ENCODE measurements around the gene NCOR2.

The NCOR2 gene

GRCh38 chr12:124567673-124568373 is 411 bp upstream of the NCOR2 start:
- no peaks in the 10 kb centered on the region for H3K27me3 ChIP-seq (ENCODE audit: control insufficient read depth, insufficient read depth, low read length)
- H3K27ac ChIP-seq (ENCODE audit: low read depth, low read length) = peak overlapping the region; percentile 94
- H3K36me3 ChIP-seq (ENCODE audit: control insufficient read depth, insufficient read depth, low read length) = no peaks in the 10 kb centered on the region
- peaks cover 26% of the 10 kb centered on the region for H3K4me1 ChIP-seq (ENCODE audit: control insufficient read depth, insufficient read depth, low read length)
- no peak overlapping the region for H3K9ac ChIP-seq (ENCODE audit: low read length)
- peak overlapping the region; percentile 65 for H3K4me3 ChIP-seq (ENCODE audit: low read length)

- no peaks in the 10 kb centered on the region for H3K36me3 ChIP-seq (ENCODE audit: control insufficient read depth, insufficient read depth, low read length)
- peak overlapping the region; percentile 91 for H3K9ac ChIP-seq (ENCODE audit: low read length)
- H3K4me3 ChIP-seq (ENCODE audit: low read length) = peak overlapping the region; percentile 90
- no peaks in the 10 kb centered on the region for H3K27me3 ChIP-seq (ENCODE audit: control insufficient read depth, insufficient read depth, low read length)
- peak overlapping the region; percentile 96 for H3K27ac ChIP-seq (ENCODE audit: low read depth, low read length)
- H3K4me1 ChIP-seq (ENCODE audit: control insufficient read depth, insufficient read depth, low read length) = peaks cover 28% of the 10 kb centered on the region
Measured at GRCh38 chr12:124566161-124566996, 1.0 kb downstream of the NCOR2 start.

- Histone ChIP-seq H3K27ac (ENCODE audit: low read depth, low read length) (peak overlapping the region; percentile 96), H3K4me1 (ENCODE audit: control insufficient read depth, insufficient read depth, low read length) (peaks cover 28% of the 10 kb centered on the region), H3K9ac (ENCODE audit: low read length) (no peak overlapping the region), H3K36me3 (ENCODE audit: control insufficient read depth, insufficient read depth, low read length) (no peaks in the 10 kb centered on the region), H3K4me3 (ENCODE audit: low read length) (peak overlapping the region; percentile 90), H3K27me3 (ENCODE audit: control insufficient read depth, insufficient read depth, low read length) (no peaks in the 10 kb centered on the region)
Measured at GRCh38 chr12:124565656-124566160, 1.7 kb downstream of the NCOR2 start.

GRCh38 chr12:124564971-124565491 is 2.4 kb downstream of the NCOR2 start:
- no peak overlapping the region for H3K27ac ChIP-seq (ENCODE audit: low read depth, low read length)
- no peaks in the 10 kb centered on the region for H3K27me3 ChIP-seq (ENCODE audit: control insufficient read depth, insufficient read depth, low read length)
- H3K4me1 ChIP-seq (ENCODE audit: control insufficient read depth, insufficient read depth, low read length) = peaks cover 32% of the 10 kb centered on the region
- no peak overlapping the region for H3K9ac ChIP-seq (ENCODE audit: low read length)
- H3K4me3 ChIP-seq (ENCODE audit: low read length) = no peak overlapping the region
- H3K36me3 ChIP-seq (ENCODE audit: control insufficient read depth, insufficient read depth, low read length) = no peaks in the 10 kb centered on the region

DNA sequence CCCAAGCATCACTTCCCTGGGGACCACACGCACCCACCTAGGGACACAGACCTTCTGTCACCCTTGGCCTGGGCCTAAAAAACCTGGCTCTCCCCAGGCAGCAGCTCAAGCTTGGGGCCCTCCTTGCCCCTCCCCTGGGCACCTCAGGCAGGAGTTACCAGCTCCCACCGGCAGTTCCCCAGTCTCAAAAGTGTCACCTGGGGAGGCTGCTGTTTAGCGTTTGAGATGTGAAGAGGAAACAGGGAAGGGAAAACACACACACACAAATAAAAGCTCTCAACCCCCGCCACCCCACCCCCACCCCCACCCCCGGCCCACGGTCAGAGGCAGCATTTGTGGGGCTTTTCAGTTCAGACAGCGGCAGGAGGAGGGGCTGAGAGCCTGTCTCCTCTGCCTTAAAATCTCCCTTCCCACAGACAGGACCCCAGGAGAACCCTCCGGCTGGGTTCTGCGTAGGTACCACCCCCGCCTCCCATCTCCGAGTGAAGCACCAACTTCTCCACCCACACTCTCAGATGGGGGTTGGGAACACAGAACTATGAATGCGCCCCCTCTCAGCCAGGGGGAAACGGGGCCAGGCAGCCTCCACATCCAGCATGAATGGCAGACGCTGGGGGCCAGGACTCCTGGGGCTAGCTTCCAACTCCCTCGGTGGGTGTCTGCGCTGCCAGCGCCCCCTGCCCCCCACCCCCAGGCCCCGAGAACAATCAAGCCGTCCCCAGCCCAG is 3.0 kb downstream of the NCOR2 start:
- H3K36me3 ChIP-seq (ENCODE audit: control insufficient read depth, insufficient read depth, low read length) = no peaks in the 10 kb centered on the region
- no peak overlapping the region for H3K4me3 ChIP-seq (ENCODE audit: low read length)
- peak overlapping the region; percentile 34 for H3K27ac ChIP-seq (ENCODE audit: low read depth, low read length)
- peaks cover 32% of the 10 kb centered on the region for H3K4me1 ChIP-seq (ENCODE audit: control insufficient read depth, insufficient read depth, low read length)
- no peak overlapping the region for H3K9ac ChIP-seq (ENCODE audit: low read length)
- no peaks in the 10 kb centered on the region for H3K27me3 ChIP-seq (ENCODE audit: control insufficient read depth, insufficient read depth, low read length)

- Histone ChIP-seq H3K9ac (ENCODE audit: low read length) (no peak overlapping the region), H3K27ac (ENCODE audit: low read depth, low read length) (peak overlapping the region; percentile 34), H3K36me3 (ENCODE audit: control insufficient read depth, insufficient read depth, low read length) (no peaks in the 10 kb centered on the region), H3K27me3 (ENCODE audit: control insufficient read depth, insufficient read depth, low read length) (no peaks in the 10 kb centered on the region), H3K4me3 (ENCODE audit: low read length) (no peak overlapping the region), H3K4me1 (ENCODE audit: control insufficient read depth, insufficient read depth, low read length) (peaks cover 26% of the 10 kb centered on the region)
Measured at GRCh38 chr12:124563809-124564208, 3.6 kb downstream of the NCOR2 start.

- H3K36me3 ChIP-seq (ENCODE audit: control insufficient read depth, insufficient read depth, low read length) = no peaks in the 10 kb centered on the region
- H3K9ac ChIP-seq (ENCODE audit: low read length) = no peak overlapping the region
- H3K4me1 ChIP-seq (ENCODE audit: control insufficient read depth, insufficient read depth, low read length) = peaks cover 25% of the 10 kb centered on the region
- H3K4me3 ChIP-seq (ENCODE audit: low read length) = no peak overlapping the region
- no peaks in the 10 kb centered on the region for H3K27me3 ChIP-seq (ENCODE audit: control insufficient read depth, insufficient read depth, low read length)
- H3K27ac ChIP-seq (ENCODE audit: low read depth, low read length) = peak overlapping the region; percentile 34
Measured at GRCh38 chr12:124563401-124563800, 4.0 kb downstream of the NCOR2 start.

- peak overlapping the region; percentile 16 for H3K27ac ChIP-seq (ENCODE audit: low read depth, low read length)
- no peaks in the 10 kb centered on the region for H3K27me3 ChIP-seq (ENCODE audit: control insufficient read depth, insufficient read depth, low read length)
- no peak overlapping the region for H3K9ac ChIP-seq (ENCODE audit: low read length)
- no peaks in the 10 kb centered on the region for H3K36me3 ChIP-seq (ENCODE audit: control insufficient read depth, insufficient read depth, low read length)
- H3K4me1 ChIP-seq (ENCODE audit: control insufficient read depth, insufficient read depth, low read length) = peaks cover 23% of the 10 kb centered on the region
- H3K4me3 ChIP-seq (ENCODE audit: low read length) = no peak overlapping the region
Measured at GRCh38 chr12:124562796-124563181, 4.6 kb downstream of the NCOR2 start.

- Histone ChIP-seq H3K4me1 (ENCODE audit: control insufficient read depth, insufficient read depth, low read length) (peaks cover 29% of the 10 kb centered on the region), H3K27ac (ENCODE audit: low read depth, low read length) (peak overlapping the region; percentile 16), H3K36me3 (ENCODE audit: control insufficient read depth, insufficient read depth, low read length) (no peaks in the 10 kb centered on the region), H3K9ac (ENCODE audit: low read length) (no peak overlapping the region), H3K4me3 (ENCODE audit: low read length) (no peak overlapping the region), H3K27me3 (ENCODE audit: control insufficient read depth, insufficient read depth, low read length) (no peaks in the 10 kb centered on the region)
Measured at GRCh38 chr12:124562018-124562795, 5.2 kb downstream of the NCOR2 start.

GRCh38 chr12:124561231-124561630 is 6.2 kb downstream of the NCOR2 start:
- H3K9ac ChIP-seq (ENCODE audit: low read length) = no peak overlapping the region
- no peaks in the 10 kb centered on the region for H3K36me3 ChIP-seq (ENCODE audit: control insufficient read depth, insufficient read depth, low read length)
- peaks cover 34% of the 10 kb centered on the region for H3K4me1 ChIP-seq (ENCODE audit: control insufficient read depth, insufficient read depth, low read length)
- no peaks in the 10 kb centered on the region for H3K27me3 ChIP-seq (ENCODE audit: control insufficient read depth, insufficient read depth, low read length)
- H3K4me3 ChIP-seq (ENCODE audit: low read length) = no peak overlapping the region
- no peak overlapping the region for H3K27ac ChIP-seq (ENCODE audit: low read depth, low read length)

GRCh38 chr12:124560146-124560890 is 7.1 kb downstream of the NCOR2 start:
- Histone ChIP-seq H3K27ac (ENCODE audit: low read depth, low read length) (no peak overlapping the region), H3K4me1 (ENCODE audit: control insufficient read depth, insufficient read depth, low read length) (peaks cover 33% of the 10 kb centered on the region), H3K36me3 (ENCODE audit: control insufficient read depth, insufficient read depth, low read length) (no peaks in the 10 kb centered on the region)

More at GRCh38 chr12:124560146-124560890, 7.1 kb downstream of the NCOR2 start:
- H3K4me3 ChIP-seq (ENCODE audit: low read length) = no peak overlapping the region
- H3K9ac ChIP-seq (ENCODE audit: low read length) = no peak overlapping the region
- H3K27me3 ChIP-seq (ENCODE audit: control insufficient read depth, insufficient read depth, low read length) = no peaks in the 10 kb centered on the region
